Measurements from ENCODE around the gene C16orf92.

Gene C16orf92

GRCh38 chr16:30022887-30023286 is at the start of gene C16orf92:
C16orf92 (plus strand) TSS chr16:30023198; CDS start chr16:30023341, 143 bp downstream.
- DNase-seq (ENCODE audit: low spot score) = no peak

- DNase-seq (ENCODE audit: low spot score) = peak; percentile 100
Observed at GRCh38 chr16:29973384-29974246, 49.4 kb upstream of the C16orf92 start, which contains the start of gene TAOK2. TAOK2 (plus strand) TSS chr16:29973868; CDS start chr16:29977773, 3,905 bp downstream.

- DNase-seq (ENCODE audit: low spot score) = peak; percentile 22
Observed at GRCh38 chr16:29974291-29975133, 48.5 kb upstream of the C16orf92 start.

GRCh38 chr16:29975134-29975538 is 47.9 kb upstream of the C16orf92 start:
- no peak for DNase-seq (ENCODE audit: low spot score)

- no peak for DNase-seq (ENCODE audit: low spot score)
Observed at GRCh38 chr16:29975811-29976511, 47.0 kb upstream of the C16orf92 start.

- DNase-seq (ENCODE audit: low spot score) = no peak
Observed at GRCh38 chr16:29977063-29977825, 45.8 kb upstream of the C16orf92 start.

GRCh38 chr16:29978081-29978480 is 44.9 kb upstream of the C16orf92 start:
- DNase-seq (ENCODE audit: low spot score) = no peak

GRCh38 chr16:29978564-29979270 is 44.3 kb upstream of the C16orf92 start:
- DNase-seq (ENCODE audit: low spot score) = no peak

GRCh38 chr16:29982560-29983419 is 40.2 kb upstream of the C16orf92 start:
- DNase-seq (ENCODE audit: low spot score) = no peak

- no peak for DNase-seq (ENCODE audit: low spot score)
Observed at GRCh38 chr16:29983420-29984136, 39.4 kb upstream of the C16orf92 start.

- DNase-seq (ENCODE audit: low spot score) = no peak
Observed at GRCh38 chr16:29984137-29984763, 38.7 kb upstream of the C16orf92 start.

- DNase-seq (ENCODE audit: low spot score) = no peak
Observed at GRCh38 chr16:29984764-29985147, 38.2 kb upstream of the C16orf92 start.

GRCh38 chr16:29985271-29985811 is 37.7 kb upstream of the C16orf92 start:
- no peak for DNase-seq (ENCODE audit: low spot score)

GRCh38 chr16:29986231-29986630 is 36.8 kb upstream of the C16orf92 start:
- no peak for DNase-seq (ENCODE audit: low spot score)

GRCh38 chr16:29986931-29987330 is 36.1 kb upstream of the C16orf92 start:
- no peak for DNase-seq (ENCODE audit: low spot score)

GRCh38 chr16:29987371-29988085 is 35.5 kb upstream of the C16orf92 start:
- no peak for DNase-seq (ENCODE audit: low spot score)

- no peak for DNase-seq (ENCODE audit: low spot score)
Observed at GRCh38 chr16:29988346-29989075, 34.5 kb upstream of the C16orf92 start.

All from AG08395 (cell line).